Tibial nerve (tissue), 4 donors: ENCODE results near the gene GJB1. TPM values are rescaled to one million over a fixed set of nuclear protein-coding genes. Genes with fewer than 3 reads are reported as not detected.

Experiments
- DNase-seq, 2 donors: peaks; one replicate each; pipeline ENCODE4 v3.0.0-alpha.2; 2019; ENCODE audit warnings: low spot score in 2 of 2
- H3K27ac ChIP-seq, 4 donors: fragments of 200-600 bp; sonication (generic) in 3 of 4; one replicate each; pipeline ENCODE4 v1.5.1; 2017 to 2019; ENCODE audit warnings: mild to moderate bottlenecking in 1 of 4
- H3K27me3 ChIP-seq, 2 donors: fragments of 200-600 bp; sonication (generic) in 1 of 2; one replicate each; pipeline versions ENCODE4 v1.5.1 to v1.6.0; 2017 to 2019
- H3K36me3 ChIP-seq, 3 donors: fragments of 200-600 bp; sonication (generic); one replicate each; pipeline ENCODE4 v1.5.1; 2018 to 2019
- H3K4me1 ChIP-seq, 4 donors: fragments of 200-600 bp; sonication (generic) in 3 of 4; one replicate each; pipeline ENCODE4 v1.5.1; 2017 to 2019
- H3K4me3 ChIP-seq, 4 donors: fragments of 200-600 bp; sonication (generic) in 3 of 4; one replicate each; pipeline ENCODE4 v1.5.1; 2017 to 2019; ENCODE audit warnings: mild to moderate bottlenecking in 1 of 4, moderate library complexity in 1 of 4
- H3K9me3 ChIP-seq, 4 donors: fragments of 200-600 bp; sonication (generic) in 3 of 4; one replicate each; pipeline ENCODE4 v1.5.1; 2017 to 2019
- EP300 ChIP-seq, 2 donors: sonication (generic); formaldehyde crosslinking; IDR thresholded peaks; one replicate each; pipeline ENCODE4 v1.6.1; 2017; ENCODE audit warnings: antibody characterized with exemption in 2 of 2, mild to moderate bottlenecking in 1 of 2
- POLR2A ChIP-seq, 2 donors: fragments of 450-650 bp; IDR thresholded peaks; one replicate each; pipeline ENCODE4 v1.6.1; 2017; ENCODE audit warnings: antibody characterized with exemption in 2 of 2, mild to moderate bottlenecking in 2 of 2, moderate library complexity in 2 of 2
- WGBS, 2 donors: methylation state at CpG; one replicate each; pipeline ENCODE4 v1.1.5; 2018; 5-methylcytosine and 5-hydroxymethylcytosine counted together
- total RNA-seq, 4 donors: library from RNA; depleted of rRNA; stranded (reverse); fragments of >200 nt; gene quantifications; one replicate each; pipeline ENCODE4 v1.1.0, GENCODE V29; 2016
- TF ChIP-seq, protein P1 (sequence below), 5 experiments: fragments of 200-600 bp in 3 of 5; fragments of 450-650 bp in 2 of 5; sonication (generic) in 3 of 5; IDR thresholded peaks; one replicate each; pipeline ENCODE4 v1.5.1; 2016 to 2019; ENCODE audit warnings: antibody characterized with exemption in 5 of 5, mild to moderate bottlenecking in 3 of 5, moderate library complexity in 2 of 5

The GJB1 gene
- total RNA-seq, 4 donors from 2014 or later, result 5.1 to 22.5 (median 16.3) TPM

DNA sequence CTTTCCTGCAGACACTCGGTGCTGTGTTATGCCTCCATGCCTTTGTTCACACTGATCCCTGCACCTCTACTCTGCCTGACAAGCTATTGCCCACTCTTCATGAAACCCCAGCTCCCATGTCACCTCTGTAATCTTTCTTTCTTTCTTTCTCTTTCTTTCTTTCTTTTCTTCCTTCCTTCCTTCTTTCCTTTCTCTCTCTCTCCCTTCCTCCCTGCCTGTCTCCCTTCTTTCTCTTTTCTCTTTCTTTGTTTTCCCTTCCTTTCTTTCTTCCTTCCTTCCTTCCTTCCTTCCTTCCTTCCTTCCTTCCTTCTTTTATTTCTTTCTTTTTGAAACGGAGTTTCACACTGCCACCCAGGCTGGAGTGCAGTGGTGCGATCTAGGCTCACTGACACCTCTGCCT, 12.5 kb downstream of the GJB1 start:
- no peak for TF ChIP-seq EP300 (IDR thresholded peaks at IDR 0.05)
- TF ChIP-seq, protein P1, sequence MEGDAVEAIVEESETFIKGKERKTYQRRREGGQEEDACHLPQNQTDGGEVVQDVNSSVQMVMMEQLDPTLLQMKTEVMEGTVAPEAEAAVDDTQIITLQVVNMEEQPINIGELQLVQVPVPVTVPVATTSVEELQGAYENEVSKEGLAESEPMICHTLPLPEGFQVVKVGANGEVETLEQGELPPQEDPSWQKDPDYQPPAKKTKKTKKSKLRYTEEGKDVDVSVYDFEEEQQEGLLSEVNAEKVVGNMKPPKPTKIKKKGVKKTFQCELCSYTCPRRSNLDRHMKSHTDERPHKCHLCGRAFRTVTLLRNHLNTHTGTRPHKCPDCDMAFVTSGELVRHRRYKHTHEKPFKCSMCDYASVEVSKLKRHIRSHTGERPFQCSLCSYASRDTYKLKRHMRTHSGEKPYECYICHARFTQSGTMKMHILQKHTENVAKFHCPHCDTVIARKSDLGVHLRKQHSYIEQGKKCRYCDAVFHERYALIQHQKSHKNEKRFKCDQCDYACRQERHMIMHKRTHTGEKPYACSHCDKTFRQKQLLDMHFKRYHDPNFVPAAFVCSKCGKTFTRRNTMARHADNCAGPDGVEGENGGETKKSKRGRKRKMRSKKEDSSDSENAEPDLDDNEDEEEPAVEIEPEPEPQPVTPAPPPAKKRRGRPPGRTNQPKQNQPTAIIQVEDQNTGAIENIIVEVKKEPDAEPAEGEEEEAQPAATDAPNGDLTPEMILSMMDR (IDR thresholded peaks at IDR 0.05), result no peak
- TF ChIP-seq POLR2A (IDR thresholded peaks at IDR 0.05), result no peak
- H3K4me1 ChIP-seq, result no peaks in the 10 kb centered on the region
- 72 to 79% methylated on average over 3 of the region's 3 CpGs for WGBS, 2 donors
- no peaks in the 10 kb centered on the region for H3K9me3 ChIP-seq
- no peaks in the 10 kb centered on the region for H3K27me3 ChIP-seq
- DNase-seq, result no peak
- H3K4me3 ChIP-seq, result no peak overlapping the region
- no peak overlapping the region for H3K27ac ChIP-seq
- peaks cover 0 to 8% (median 0%) of the 10 kb centered on the region in 3 donors for H3K36me3 ChIP-seq

DNA sequence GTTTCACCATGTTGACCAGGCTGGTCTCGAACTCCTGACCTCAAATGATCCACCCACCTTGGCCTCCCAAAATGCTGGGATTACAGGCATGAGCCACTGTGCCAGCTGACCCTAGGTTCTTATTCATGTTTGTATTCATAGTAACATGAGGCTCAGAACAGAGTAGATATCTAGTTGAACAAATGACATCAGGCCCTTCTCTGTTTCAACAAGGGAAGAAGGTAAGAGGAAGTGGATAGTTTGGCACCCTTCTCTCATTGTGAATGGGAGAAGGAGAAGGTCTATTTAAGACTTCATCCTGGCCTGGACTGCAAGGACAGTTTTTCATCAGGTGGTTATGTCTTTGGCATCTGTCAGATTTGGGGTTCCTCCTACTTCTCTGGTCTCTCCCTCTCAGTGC, 13.8 kb downstream of the GJB1 start:
- DNase-seq, result no peak
- WGBS, 2 donors, result 77 to 83% methylated on average over 1 of the region's 1 CpG
- Histone ChIP-seq H3K4me3 (no peak overlapping the region), H3K4me1 (no peaks in the 10 kb centered on the region), H3K27me3 (no peaks in the 10 kb centered on the region), H3K27ac (no peak overlapping the region), H3K36me3 (peaks cover 0 to 21% (median 0%) of the 10 kb centered on the region in 3 donors), H3K9me3 (no peaks in the 10 kb centered on the region)
- TF ChIP-seq EP300 (IDR thresholded peaks at IDR 0.05), result no peak
- TF ChIP-seq, protein P1 (IDR thresholded peaks at IDR 0.05), result no peak
- no peak for TF ChIP-seq POLR2A (IDR thresholded peaks at IDR 0.05)

DNA sequence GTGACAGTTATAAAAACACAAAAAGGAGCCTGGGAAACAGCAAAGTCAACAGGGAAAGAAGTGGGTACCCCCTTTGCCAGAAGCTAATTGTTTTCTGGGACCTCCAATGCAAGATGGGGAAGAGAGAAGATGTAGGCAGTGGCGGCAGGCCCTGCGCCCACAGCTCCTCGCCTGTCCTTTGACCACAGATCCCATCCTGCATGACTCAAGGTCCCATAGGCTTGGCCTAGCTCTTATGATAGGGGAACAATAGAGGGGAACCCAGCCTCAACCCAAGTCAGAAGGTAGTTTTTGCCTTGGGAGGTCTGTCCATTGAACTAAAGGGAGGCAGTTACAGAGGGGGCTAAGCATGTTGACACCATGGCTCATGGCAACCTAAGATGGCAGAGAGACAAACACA, 16.8 kb downstream of the GJB1 start:
- Histone ChIP-seq H3K4me1 (no peaks in the 10 kb centered on the region), H3K9me3 (no peaks in the 10 kb centered on the region), H3K36me3 (peaks cover 0 to 51% (median 0%) of the 10 kb centered on the region in 3 donors), H3K27me3 (no peaks in the 10 kb centered on the region), H3K4me3 (no peak overlapping the region), H3K27ac (no peak overlapping the region)
- no peak for TF ChIP-seq POLR2A (IDR thresholded peaks at IDR 0.05)
- TF ChIP-seq, protein P1 (IDR thresholded peaks at IDR 0.05), result no peak
- no peak for TF ChIP-seq EP300 (IDR thresholded peaks at IDR 0.05)
- no peak for DNase-seq
- 72 to 75% methylated on average over 3 of the region's 3 CpGs for WGBS, 2 donors

DNA sequence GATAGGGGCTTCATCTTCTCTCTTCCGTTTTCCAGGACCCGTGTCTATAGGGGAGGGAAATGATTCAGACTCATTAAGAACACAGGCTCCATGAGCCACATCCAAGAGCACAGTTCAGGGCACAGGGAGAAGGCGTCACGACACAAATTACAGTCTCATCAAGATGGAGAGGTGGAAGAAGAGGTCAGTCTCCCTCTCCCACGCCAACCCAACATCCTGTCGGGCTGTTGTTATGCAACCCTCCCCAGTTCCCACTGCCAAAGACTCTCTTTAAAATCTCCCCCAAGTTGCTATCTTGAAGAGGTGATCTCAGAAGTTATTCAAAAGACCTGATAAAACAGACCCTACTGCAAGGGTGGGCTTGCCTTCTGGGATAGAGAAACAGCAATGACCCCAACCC, 18.3 kb downstream of the GJB1 start:
- WGBS, 2 donors, result 72 to 79% methylated on average over 5 to 6 of the region's 6 CpGs
- H3K27ac ChIP-seq, result no peak overlapping the region
- H3K27me3 ChIP-seq, result no peaks in the 10 kb centered on the region
- DNase-seq, result no peak
- peaks cover 0 to 66% (median 0%) of the 10 kb centered on the region in 3 donors for H3K36me3 ChIP-seq
- TF ChIP-seq, protein P1 (IDR thresholded peaks at IDR 0.05), result no peak
- no peak for TF ChIP-seq POLR2A (IDR thresholded peaks at IDR 0.05)
- TF ChIP-seq EP300 (IDR thresholded peaks at IDR 0.05), result no peak
- H3K4me1 ChIP-seq, result no peaks in the 10 kb centered on the region
- H3K4me3 ChIP-seq, result no peak overlapping the region
- no peaks in the 10 kb centered on the region for H3K9me3 ChIP-seq

DNA sequence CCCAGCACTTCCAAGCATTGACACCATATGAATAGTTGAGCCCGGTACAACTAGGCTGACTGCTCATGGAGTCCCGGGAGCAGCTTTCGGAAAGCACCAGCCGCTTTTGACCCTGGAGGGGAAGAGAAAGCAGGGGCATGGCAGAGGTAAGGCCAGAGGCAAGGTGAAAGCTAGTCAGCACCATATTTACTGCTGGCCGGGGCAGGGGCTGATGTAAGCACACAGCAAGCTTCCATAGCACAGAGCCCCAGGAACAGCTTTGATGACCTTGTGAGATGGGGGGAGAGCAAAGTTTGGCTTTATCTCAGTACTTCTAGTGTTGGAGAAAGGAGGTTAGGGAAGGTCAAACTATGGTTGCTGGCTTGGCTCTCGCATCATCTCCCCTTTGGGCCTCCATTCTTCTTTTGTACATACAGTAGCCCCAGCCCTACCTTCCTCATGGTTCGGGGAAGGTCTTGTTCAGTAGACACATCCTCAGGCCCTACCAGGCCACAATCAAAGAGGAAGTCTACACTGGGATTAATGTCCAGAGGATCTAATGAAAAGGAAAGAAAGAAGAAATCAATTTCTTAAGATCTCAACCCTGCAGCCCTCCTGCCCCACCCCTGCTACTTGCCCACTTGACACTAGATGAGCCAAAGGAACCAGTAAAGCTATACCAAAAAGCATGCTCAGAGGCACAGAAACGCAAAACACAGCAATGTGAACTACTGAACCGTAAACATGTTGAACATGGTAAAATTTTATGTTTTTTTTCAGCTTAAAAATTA, 21.5 kb downstream of the GJB1 start:
- no peaks in the 10 kb centered on the region for H3K4me1 ChIP-seq
- no peak for TF ChIP-seq POLR2A (IDR thresholded peaks at IDR 0.05)
- no peak for TF ChIP-seq EP300 (IDR thresholded peaks at IDR 0.05)
- TF ChIP-seq, protein P1 (IDR thresholded peaks at IDR 0.05), result no peak
- DNase-seq, result no peak
- no peak overlapping the region for H3K27ac ChIP-seq
- 84 to 87% methylated on average over 9 of the region's 9 CpGs for WGBS, 2 donors
- H3K27me3 ChIP-seq, result no peaks in the 10 kb centered on the region
- H3K4me3 ChIP-seq, result no peak overlapping the region
- peaks cover 0 to 98% (median 0%) of the 10 kb centered on the region in 3 donors for H3K36me3 ChIP-seq
- H3K9me3 ChIP-seq, result no peaks in the 10 kb centered on the region
